C1 segment of cervical spinal cord (tissue), 14 donors: Measurements from ENCODE around the gene DGKE.

Source experiments
- DNase-seq, 14 donors: peaks; one replicate each; lab custom pipeline; 2025; lab: John Stamatoyannopoulos, UW

Gene DGKE

GRCh38 chr17:56812901-56813388, 21.0 kb upstream of the DGKE start:
- no peak for DNase-seq

DNA sequence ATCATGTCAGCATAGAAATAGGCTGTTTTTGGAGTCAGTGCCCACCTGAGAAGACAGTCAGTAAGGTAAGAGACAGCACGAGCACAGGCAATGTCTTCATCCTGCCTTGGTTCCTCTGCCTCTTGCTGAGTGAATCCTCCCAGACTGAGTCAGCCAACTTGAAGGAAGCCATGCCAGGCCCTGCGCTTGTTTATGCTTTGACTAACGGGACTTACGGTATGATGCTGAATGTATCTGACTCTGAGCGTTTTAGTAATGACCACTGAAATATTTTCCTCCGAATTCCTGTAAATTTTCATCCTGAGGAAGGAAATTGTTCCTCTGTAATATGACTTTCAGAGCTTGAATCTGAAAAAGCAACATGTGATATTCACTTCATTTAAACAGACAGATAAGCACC, 18.2 kb upstream of the DGKE start:
- DNase-seq = no peak

DNA sequence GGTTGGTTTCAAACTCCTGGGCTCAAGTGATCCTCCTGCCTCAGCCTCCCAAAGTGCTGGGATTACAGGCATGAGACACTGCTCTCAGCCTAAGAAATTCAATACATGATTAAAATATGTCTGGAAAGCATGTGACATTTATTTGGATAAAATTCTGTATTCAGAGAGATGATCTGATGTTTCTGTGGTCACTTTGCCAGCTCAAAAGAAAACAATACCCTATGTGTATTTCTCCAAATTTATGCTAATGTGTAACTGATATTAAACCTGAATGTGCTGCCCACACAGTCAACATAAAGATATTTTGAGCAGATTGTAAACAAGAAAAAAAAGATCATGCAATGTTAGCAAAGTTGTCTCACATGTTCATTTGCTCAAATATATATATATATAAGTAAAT, 16.9 kb upstream of the DGKE start:
- DNase-seq = no peak

DNA sequence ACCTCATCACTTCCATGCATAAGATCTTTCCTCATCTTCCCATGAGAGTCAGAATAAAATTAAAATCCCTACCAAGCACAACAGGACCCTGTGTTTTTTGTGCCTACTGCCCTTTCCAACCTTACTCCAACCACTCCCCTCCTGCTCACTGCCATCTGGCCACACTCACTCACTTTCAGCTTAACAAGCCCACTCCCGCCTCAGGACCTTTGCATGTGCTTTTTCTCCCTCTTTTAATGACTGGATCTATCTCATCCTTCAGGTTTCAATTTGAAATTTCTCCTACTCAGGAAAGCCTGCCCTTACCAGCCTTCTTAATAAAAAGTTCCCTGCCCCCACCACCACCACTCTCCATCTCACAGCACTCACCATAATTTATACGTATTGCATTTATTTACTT, 14.9 kb upstream of the DGKE start:
- DNase-seq = no peak

GRCh38 chr17:56819431-56820145, 14.4 kb upstream of the DGKE start:
- DNase-seq = peak in 7 of 14 donors; percentile 2 to 34 (median 25)

DNA sequence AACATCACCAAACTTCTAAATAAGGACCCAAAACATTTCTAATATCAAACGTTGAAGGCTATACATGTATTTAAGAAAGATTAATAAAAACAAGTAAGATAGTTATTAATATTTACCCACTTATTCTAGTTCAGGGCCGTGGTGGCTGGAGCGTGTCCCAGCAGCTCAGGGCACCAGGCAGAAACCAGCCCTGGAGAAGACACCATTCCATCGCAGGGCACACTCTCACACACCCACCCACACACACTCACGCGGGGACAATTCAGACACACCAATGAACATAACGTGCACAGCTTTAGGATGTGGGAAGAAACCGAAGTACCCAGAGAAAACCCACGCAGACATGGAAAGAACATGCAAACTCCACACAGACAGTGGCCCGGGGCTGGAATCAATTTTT, 13.7 kb upstream of the DGKE start:
- DNase-seq = no peak

DNA sequence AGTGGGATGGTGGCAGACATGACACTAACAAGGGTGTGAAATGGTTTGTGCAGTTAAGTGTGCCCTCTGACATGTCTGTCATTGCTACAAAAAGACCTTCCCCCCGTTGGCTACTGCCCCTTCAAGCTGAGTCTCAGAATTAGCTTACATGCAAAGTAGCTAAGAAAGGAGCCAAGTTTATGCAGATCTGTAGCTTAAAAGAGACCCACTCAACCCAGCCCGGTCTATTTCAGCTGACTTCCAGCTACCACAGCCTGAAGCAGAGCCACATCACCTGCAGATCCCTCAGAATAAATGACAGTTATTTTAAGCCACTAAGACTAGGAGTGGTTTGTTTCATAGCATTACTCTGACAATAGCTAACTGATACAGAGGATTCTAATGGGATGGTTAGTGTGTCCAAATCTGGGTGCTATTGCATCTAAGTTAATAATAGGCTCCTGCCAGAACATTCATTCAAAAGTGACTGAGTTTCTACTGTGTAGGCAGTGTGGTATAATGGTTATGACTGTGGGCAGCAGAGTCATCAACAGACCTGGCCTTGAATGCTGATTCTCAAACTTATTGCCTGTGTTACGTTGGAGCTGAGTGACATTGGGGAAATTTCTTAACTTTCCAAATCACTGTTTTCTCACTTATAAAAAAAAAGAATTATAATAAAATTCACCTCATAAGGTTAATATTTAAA, 12.0 kb upstream of the DGKE start:
- DNase-seq = no peak

DNA sequence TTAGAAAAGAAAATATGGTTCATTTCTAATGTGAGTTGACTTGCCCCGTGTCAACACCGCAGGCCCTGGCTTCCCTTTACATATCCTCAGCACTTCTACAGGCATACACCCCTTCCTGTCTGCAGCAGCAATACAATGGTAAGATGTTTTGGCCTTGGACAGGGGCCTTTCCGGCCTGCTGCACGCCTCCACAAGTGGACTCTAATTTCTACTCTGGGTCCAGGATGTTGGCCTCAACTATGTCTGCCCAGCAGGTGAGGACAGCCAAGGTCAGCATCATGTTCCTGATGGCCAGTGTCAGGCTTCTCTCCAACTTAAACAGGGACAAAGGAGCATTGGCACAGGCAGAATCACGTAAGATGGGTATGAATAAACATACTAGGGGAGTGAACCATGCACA, 11.2 kb upstream of the DGKE start:
- DNase-seq = no peak

- DNase-seq = no peak
Measured at GRCh38 chr17:56823848-56824247, 10.1 kb upstream of the DGKE start.

GRCh38 chr17:56824503-56824902, 9.4 kb upstream of the DGKE start:
- no peak for DNase-seq

- DNase-seq = no peak
Measured at GRCh38 chr17:56826611-56827414, 7.1 kb upstream of the DGKE start.

GRCh38 chr17:56830726-56831368, 3.1 kb upstream of the DGKE start:
- no peak for DNase-seq

- DNase-seq = no peak
Measured at GRCh38 chr17:56831369-56832095, 2.4 kb upstream of the DGKE start.

- DNase-seq = no peak
Measured at GRCh38 chr17:56832446-56832845, 1.5 kb upstream of the DGKE start.

DNA sequence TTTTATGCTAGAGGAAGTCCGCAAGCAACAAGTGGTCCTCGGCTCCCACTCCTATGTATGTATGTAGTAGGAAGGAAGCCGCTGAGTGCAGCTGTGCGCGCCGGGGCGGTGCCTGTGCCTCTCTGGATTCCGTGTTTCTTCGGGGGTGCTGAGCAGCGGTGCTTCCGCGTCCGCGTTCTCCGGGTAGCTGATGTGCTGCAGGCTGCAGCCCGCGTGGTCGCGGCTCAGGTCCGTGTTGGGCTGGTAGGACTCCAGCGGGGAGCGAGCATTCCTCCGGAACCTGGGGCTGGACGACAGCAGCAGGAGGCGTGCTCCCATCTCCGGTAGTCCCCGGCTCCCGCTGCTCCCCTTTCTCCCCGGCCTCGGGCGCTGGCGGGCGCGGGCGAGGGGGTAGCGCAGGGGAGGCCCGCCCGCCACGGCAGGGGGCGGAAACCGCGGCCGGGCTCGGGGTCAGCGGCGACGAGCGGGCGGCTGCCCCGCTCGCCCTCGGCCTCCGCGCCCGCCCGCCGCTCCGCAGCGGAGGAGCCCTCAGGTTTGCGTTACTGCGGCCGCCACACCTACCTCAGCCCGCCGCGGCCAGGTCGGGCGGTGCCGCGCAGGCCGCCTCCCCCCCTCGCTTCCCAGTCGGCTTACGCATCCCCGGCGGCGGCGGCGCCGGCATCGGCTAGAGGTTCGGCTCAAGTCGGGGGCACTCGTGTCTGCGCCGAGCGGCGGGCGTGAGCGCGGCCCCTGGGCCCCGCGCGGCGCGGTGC, 718 bp upstream of the DGKE start:
- peak in 8 of 14 donors; percentile 16 to 66 (median 24) for DNase-seq

DNA sequence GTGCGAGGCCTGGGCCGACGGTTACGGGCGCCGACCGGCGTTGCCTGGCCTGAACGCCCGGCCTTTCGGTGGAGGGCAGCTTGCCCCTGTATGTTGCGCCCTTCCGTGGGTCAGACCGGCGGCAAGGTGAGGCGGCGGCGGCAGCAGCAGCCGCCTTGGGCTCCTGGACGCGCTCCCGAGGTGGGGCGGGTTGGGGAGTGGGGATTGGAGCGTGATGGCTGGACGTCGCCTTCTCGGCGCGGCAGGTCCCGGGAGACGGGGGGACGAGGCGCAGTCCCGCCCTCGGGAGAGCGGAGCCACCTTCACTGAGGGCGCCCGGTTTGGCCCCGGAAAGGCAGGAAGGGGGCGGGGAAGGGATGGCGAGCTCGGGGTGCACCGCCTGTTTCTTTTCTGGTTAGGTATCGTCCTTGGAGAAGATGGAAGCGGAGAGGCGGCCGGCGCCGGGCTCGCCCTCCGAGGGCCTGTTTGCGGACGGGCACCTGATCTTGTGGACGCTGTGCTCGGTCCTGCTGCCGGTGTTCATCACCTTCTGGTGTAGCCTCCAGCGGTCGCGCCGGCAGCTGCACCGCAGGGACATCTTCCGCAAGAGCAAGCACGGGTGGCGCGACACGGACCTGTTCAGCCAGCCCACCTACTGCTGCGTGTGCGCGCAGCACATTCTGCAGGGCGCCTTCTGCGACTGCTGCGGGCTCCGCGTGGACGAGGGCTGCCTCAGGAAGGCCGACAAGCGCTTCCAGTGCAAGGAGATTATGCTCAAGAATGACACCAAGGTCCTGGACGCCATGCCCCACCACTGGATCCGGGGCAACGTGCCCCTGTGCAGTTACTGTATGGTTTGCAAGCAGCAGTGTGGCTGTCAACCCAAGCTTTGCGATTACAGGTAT, 671 bp downstream of the DGKE start:
- peak in 11 of 14 donors; percentile 14 to 66 (median 43) for DNase-seq

DNA sequence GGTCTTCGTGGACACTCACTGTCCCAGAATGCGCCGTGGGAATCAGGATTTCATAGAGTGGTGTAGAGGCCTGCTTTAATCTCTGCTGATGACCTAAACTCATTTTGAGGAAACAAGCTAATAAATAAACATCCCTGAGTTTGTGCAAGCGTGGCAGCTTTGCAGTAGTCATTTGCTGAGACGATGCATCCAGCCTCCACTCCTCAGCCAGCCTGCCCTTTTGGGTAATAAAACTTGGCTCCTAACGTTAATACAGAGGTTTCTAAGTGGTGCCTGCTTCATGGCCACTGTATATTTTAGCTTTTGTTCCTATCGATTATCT, 1.3 kb downstream of the DGKE start:
- DNase-seq = peak in 1 of 14 donors; percentile 40

GRCh38 chr17:56838687-56839086, 4.7 kb downstream of the DGKE start:
- no peak for DNase-seq

- DNase-seq = no peak
Measured at GRCh38 chr17:56842577-56842976, 8.6 kb downstream of the DGKE start.

GRCh38 chr17:56845934-56846333, 12.0 kb downstream of the DGKE start:
- DNase-seq = no peak
